Skin of body (tissue), 2 donors: ENCODE measurements around the gene SRPK2. TPM values are rescaled to one million over a fixed set of nuclear protein-coding genes. Genes with fewer than 3 reads are reported as not detected.
"Not testable (repeated sequence)": the region's sequence is repeated elsewhere in the genome, so short reads cannot be mapped to it uniquely, and the experiment has no call there.

Experiments used
- DNase-seq: peaks from one replicate; lab custom pipeline; 2025; lab: John Stamatoyannopoulos, UW
- total RNA-seq: library from RNA; depleted of rRNA; stranded (reverse); fragments of >200 nt; gene quantifications from one replicate; pipeline ENCODE4 v1.2.3, GENCODE V29; 2014

Gene SRPK2
- total RNA-seq, 1 donor from 2014 or later: 71.1 TPM

- peak; percentile 11 for DNase-seq
Observed at GRCh38 chr7:105304040-105304895, 84.5 kb downstream of the SRPK2 start.

- DNase-seq: not testable (repeated sequence)
Observed at GRCh38 chr7:105300587-105300986, 88.1 kb downstream of the SRPK2 start.

GRCh38 chr7:105298439-105298894 is 90.3 kb downstream of the SRPK2 start:
- DNase-seq: no peak

GRCh38 chr7:105297985-105298384 is 90.7 kb downstream of the SRPK2 start:
- DNase-seq: no peak

GRCh38 chr7:105297309-105297708 is 91.4 kb downstream of the SRPK2 start:
- DNase-seq: no peak

GRCh38 chr7:105296491-105296890 is 92.2 kb downstream of the SRPK2 start:
- no peak for DNase-seq

GRCh38 chr7:105295596-105296352 is 92.9 kb downstream of the SRPK2 start:
- DNase-seq: no peak

GRCh38 chr7:105294482-105294881 is 94.2 kb downstream of the SRPK2 start:
- DNase-seq: not testable (repeated sequence)

GRCh38 chr7:105289704-105290103 is 99.0 kb downstream of the SRPK2 start:
- no peak for DNase-seq

- DNase-seq: no peak
Observed at GRCh38 chr7:105286441-105286840, 102.3 kb downstream of the SRPK2 start.

GRCh38 chr7:105285118-105285874 is 103.4 kb downstream of the SRPK2 start:
- no peak for DNase-seq

- no peak for DNase-seq
Observed at GRCh38 chr7:105284014-105284413, 104.7 kb downstream of the SRPK2 start.

- DNase-seq: no peak
Observed at GRCh38 chr7:105281966-105282365, 106.8 kb downstream of the SRPK2 start.

GRCh38 chr7:105279688-105280007 is 109.1 kb downstream of the SRPK2 start:
- DNase-seq: no peak

GRCh38 chr7:105278973-105279687 is 109.6 kb downstream of the SRPK2 start:
- DNase-seq: no peak

- no peak for DNase-seq
Observed at GRCh38 chr7:105278565-105278964, 110.2 kb downstream of the SRPK2 start.

- no peak for DNase-seq
Observed at GRCh38 chr7:105277341-105277740, 111.4 kb downstream of the SRPK2 start.

GRCh38 chr7:105270117-105270516 is 118.6 kb downstream of the SRPK2 start:
- DNase-seq: no peak

- no peak for DNase-seq
Observed at GRCh38 chr7:105269397-105269796, 119.3 kb downstream of the SRPK2 start.

GRCh38 chr7:105268511-105269392 is 120.0 kb downstream of the SRPK2 start:
- DNase-seq: peak; percentile 67
